Measurements from ENCODE around the gene FIBCD1.

FIBCD1 gene

DNA sequence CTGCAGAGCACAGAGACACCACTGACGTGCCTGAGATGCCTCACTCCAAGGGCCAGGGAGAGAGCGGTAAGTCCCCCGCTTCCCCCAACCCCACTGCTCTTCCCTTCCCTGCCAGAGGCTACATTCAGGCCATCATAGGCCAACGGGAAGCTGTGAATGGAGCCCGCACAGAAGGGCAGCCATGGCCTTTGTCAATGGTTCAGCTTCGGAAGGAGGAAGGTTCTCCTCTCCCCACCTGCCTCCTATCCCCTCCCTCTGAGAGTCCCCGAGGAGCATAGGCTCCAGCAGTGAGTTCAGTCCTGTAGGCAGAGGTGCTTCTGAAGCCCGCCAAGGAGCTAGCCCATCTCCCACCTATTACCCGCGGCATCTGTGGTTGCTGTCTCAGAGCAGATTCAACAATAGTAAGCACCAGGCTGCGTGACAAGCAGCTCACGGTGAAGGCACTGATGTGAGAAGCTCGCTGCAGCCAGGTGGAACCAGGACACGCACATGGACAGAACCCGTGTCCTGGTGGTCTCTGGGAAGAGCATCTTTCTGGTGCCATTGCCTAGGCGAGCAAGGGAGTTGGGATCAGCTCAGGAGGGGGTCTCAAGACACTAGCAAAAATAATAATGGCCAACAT lies 58.3 kb downstream of the FIBCD1 start:
- no peaks in the 10 kb centered on the region for H3K27me3 ChIP-seq (ENCODE audit: insufficient read depth, poor library complexity, severe bottlenecking)
- DNase-seq (ENCODE audit: low read depth in 1 of 2, low spot score in 1 of 2), result no peak
- H3K27ac ChIP-seq (replicated peaks), result no peak overlapping the region
- TF ChIP-seq, protein P1, sequence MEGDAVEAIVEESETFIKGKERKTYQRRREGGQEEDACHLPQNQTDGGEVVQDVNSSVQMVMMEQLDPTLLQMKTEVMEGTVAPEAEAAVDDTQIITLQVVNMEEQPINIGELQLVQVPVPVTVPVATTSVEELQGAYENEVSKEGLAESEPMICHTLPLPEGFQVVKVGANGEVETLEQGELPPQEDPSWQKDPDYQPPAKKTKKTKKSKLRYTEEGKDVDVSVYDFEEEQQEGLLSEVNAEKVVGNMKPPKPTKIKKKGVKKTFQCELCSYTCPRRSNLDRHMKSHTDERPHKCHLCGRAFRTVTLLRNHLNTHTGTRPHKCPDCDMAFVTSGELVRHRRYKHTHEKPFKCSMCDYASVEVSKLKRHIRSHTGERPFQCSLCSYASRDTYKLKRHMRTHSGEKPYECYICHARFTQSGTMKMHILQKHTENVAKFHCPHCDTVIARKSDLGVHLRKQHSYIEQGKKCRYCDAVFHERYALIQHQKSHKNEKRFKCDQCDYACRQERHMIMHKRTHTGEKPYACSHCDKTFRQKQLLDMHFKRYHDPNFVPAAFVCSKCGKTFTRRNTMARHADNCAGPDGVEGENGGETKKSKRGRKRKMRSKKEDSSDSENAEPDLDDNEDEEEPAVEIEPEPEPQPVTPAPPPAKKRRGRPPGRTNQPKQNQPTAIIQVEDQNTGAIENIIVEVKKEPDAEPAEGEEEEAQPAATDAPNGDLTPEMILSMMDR (IDR thresholded peaks at IDR 0.05; ENCODE audit: insufficient read depth, low read length), result no peak
- TF ChIP-seq, protein P2, sequence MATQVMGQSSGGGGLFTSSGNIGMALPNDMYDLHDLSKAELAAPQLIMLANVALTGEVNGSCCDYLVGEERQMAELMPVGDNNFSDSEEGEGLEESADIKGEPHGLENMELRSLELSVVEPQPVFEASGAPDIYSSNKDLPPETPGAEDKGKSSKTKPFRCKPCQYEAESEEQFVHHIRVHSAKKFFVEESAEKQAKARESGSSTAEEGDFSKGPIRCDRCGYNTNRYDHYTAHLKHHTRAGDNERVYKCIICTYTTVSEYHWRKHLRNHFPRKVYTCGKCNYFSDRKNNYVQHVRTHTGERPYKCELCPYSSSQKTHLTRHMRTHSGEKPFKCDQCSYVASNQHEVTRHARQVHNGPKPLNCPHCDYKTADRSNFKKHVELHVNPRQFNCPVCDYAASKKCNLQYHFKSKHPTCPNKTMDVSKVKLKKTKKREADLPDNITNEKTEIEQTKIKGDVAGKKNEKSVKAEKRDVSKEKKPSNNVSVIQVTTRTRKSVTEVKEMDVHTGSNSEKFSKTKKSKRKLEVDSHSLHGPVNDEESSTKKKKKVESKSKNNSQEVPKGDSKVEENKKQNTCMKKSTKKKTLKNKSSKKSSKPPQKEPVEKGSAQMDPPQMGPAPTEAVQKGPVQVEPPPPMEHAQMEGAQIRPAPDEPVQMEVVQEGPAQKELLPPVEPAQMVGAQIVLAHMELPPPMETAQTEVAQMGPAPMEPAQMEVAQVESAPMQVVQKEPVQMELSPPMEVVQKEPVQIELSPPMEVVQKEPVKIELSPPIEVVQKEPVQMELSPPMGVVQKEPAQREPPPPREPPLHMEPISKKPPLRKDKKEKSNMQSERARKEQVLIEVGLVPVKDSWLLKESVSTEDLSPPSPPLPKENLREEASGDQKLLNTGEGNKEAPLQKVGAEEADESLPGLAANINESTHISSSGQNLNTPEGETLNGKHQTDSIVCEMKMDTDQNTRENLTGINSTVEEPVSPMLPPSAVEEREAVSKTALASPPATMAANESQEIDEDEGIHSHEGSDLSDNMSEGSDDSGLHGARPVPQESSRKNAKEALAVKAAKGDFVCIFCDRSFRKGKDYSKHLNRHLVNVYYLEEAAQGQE (IDR thresholded peaks at IDR 0.05; ENCODE audit: insufficient replicate concordance, low read depth), result no peak
- TF ChIP-seq GABPA (IDR thresholded peaks at IDR 0.05; ENCODE audit: low read depth), result no peak
- no peak for TF ChIP-seq POLR2AphosphoS5 (IDR thresholded peaks at IDR 0.05; ENCODE audit: low read depth)
- no peak for TF ChIP-seq SPI1 (IDR thresholded peaks at IDR 0.05; ENCODE audit: borderline replicate concordance, low read depth)
- H3K4me3 ChIP-seq (replicated peaks; ENCODE audit: insufficient read depth, low read length), result no peak overlapping the region

DNA sequence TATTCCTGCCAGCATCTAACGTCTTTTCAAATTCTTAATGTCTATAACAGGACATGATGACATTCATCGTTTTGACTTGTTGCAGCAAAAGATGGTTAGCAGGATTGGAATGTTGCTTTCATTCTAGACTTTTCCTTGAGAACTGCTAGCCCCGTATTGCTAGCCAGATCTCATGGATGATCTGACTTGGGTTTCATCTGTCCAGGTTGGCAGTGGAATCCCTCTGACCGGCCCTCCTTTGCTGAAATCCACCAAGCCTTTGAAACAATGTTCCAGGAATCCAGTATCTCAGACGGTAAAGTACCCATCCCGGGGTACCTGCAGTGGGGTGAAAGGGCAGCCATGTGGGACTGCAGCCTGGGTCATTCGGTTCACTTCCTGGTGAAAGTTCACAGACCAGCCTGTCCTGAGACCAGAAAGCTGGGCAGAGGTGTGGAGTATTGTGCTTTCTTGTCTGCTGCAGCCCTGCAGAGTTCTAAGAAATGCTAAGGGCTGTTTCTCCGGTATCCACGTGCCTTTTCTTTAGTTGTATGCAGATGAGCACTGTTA lies 59.1 kb downstream of the FIBCD1 start:
- TF ChIP-seq SPI1 (IDR thresholded peaks at IDR 0.05; ENCODE audit: borderline replicate concordance, low read depth) (no peak), POLR2AphosphoS5 (IDR thresholded peaks at IDR 0.05; ENCODE audit: low read depth) (no peak), GABPA (IDR thresholded peaks at IDR 0.05; ENCODE audit: low read depth) (no peak)
- TF ChIP-seq, protein P1 (IDR thresholded peaks at IDR 0.05; ENCODE audit: insufficient read depth, low read length), result no peak
- TF ChIP-seq, protein P2 (IDR thresholded peaks at IDR 0.05; ENCODE audit: insufficient replicate concordance, low read depth), result no peak
- no peak overlapping the region for H3K27ac ChIP-seq (replicated peaks)
- no peaks in the 10 kb centered on the region for H3K27me3 ChIP-seq (ENCODE audit: insufficient read depth, poor library complexity, severe bottlenecking)
- no peak overlapping the region for H3K4me3 ChIP-seq (replicated peaks; ENCODE audit: insufficient read depth, low read length)
- no peak for DNase-seq (ENCODE audit: low read depth in 1 of 2, low spot score in 1 of 2)

DNA sequence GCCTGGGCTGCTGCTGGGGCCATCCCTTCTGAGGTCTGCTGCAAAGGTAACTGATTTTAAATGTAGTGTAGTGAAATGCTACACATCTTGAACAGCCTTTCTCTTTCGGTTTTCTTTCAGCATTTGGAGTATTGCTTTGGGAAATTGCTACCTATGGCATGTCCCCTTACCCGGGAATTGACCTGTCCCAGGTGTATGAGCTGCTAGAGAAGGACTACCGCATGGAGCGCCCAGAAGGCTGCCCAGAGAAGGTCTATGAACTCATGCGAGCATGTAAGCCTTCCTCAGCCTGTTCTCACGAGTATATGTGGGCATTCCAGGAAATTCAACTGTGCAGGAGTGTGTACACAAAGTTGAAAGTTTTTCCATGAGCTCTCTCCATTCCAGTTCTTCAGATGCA lies 60.8 kb downstream of the FIBCD1 start:
- DNase-seq (ENCODE audit: low read depth in 1 of 2, low spot score in 1 of 2), result no peak
- no peak overlapping the region for H3K27ac ChIP-seq (replicated peaks)
- H3K27me3 ChIP-seq (ENCODE audit: insufficient read depth, poor library complexity, severe bottlenecking), result no peaks in the 10 kb centered on the region
- TF ChIP-seq SPI1 (IDR thresholded peaks at IDR 0.05; ENCODE audit: borderline replicate concordance, low read depth) (no peak), POLR2AphosphoS5 (IDR thresholded peaks at IDR 0.05; ENCODE audit: low read depth) (no peak), GABPA (IDR thresholded peaks at IDR 0.05; ENCODE audit: low read depth) (no peak)
- TF ChIP-seq, protein P1 (IDR thresholded peaks at IDR 0.05; ENCODE audit: insufficient read depth, low read length), result no peak
- TF ChIP-seq, protein P2 (IDR thresholded peaks at IDR 0.05; ENCODE audit: insufficient replicate concordance, low read depth), result no peak
- no peak overlapping the region for H3K4me3 ChIP-seq (replicated peaks; ENCODE audit: insufficient read depth, low read length)
